GM23248 (cell line): ENCODE results near the gene KRTAP5-6.

Experiments
- EZH2 ChIP-seq: fragments of 200-600 bp; sonication (generic); IDR thresholded peaks from 2 replicates; pipeline ENCODE4 v1.6.1; 2018; ENCODE audit warnings: antibody characterized with exemption, mild to moderate bottlenecking; ENCODE audit not compliant: insufficient read depth, poor library complexity, severe bottlenecking
- EZH2phosphoT487 ChIP-seq: fragments of 200-600 bp; sonication (generic); IDR thresholded peaks from 2 replicates; pipeline ENCODE4 v1.6.1; 2018; ENCODE audit warnings: antibody characterized with exemption, moderate library complexity, mild to moderate bottlenecking, low read depth; ENCODE audit not compliant: insufficient read depth

DNA sequence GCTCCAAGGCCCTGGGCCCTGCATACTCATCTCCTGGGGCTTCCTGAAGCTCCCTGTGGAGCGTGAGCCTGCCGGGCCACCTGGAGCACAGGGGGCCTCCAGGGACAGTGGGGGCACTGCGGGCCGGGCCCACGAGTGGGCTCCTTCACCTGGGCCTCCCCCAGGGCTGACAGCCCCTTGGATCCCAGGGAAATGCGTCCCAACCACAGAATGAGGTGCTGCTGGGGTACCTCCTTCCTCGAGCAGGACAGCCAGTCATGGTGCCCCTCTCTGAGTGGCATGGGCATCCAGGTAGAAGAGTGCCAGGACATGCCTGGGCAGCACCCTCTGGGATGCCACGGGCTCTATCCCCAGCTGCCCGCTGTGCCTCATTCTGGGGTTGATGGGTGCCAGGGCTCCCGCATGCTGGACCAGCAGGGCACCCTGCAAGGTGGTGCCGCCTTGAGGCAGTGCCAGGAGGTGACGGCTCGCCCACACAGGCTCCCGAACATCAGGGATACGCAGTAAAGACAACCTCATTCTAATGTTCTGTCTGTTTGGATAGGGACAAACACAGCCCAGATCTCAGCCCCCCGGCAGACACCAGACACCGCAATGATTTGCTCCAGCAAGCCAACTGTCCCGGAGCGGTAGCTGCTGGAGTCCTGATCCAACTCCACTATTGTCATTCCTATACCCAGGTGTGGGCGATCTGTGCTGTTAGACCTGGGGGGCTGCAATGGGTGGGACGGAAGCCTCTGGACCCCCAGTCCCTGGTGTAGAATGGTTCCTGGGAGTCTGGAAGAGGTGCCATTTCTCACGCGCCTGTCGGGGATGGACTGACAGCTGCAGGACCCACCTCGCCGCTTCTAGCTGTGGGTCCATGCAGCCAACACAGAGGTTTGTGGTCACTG, 41.6 kb upstream of the KRTAP5-6 start:
- TF ChIP-seq EZH2, result no peak
- TF ChIP-seq EZH2phosphoT487, result no peak
